Heart right ventricle (tissue), 16 donors: ENCODE results near the gene ATN1. TPM values are rescaled to one million over a fixed set of nuclear protein-coding genes. Genes with fewer than 3 reads are reported as not detected.

Experiments used
- ATAC-seq, 8 donors: fragments of 200-7000 bp; cut with Tn5 transposase; one replicate each; pipeline ENCODE4 v1.9.1; 2020; ENCODE audit warnings: mild to moderate bottlenecking in 8 of 8, moderate library complexity in 8 of 8, moderate number of reproducible peaks in 1 of 8
- DNase-seq, 2 donors: peaks; one replicate each; pipeline ENCODE4 v3.0.0-alpha.2; 2020
- H3K27ac ChIP-seq, 10 donors: fragments of 200-600 bp; sonication (generic) in 2 of 10; one replicate each; pipeline versions ENCODE4 v1.5.0 to v1.8.0; 2020 to 2022; ENCODE audit warnings: mild to moderate bottlenecking in 3 of 10
- H3K27me3 ChIP-seq, 7 donors: fragments of 200-600 bp; one replicate each; pipeline ENCODE4 v1.8.0; 2021 to 2022; ENCODE audit warnings: mild to moderate bottlenecking in 2 of 7
- H3K36me3 ChIP-seq, 9 donors: fragments of 200-600 bp; sonication (generic) in 1 of 9; one replicate each; pipeline versions ENCODE4 v1.5.0 to v1.8.0; 2020 to 2022; ENCODE audit warnings: mild to moderate bottlenecking in 2 of 9
- H3K4me1 ChIP-seq, 9 donors: fragments of 200-600 bp; sonication (generic) in 1 of 9; one replicate each; pipeline versions ENCODE4 v1.5.0 to v1.8.0; 2020 to 2022; ENCODE audit warnings: mild to moderate bottlenecking in 4 of 9
- H3K4me3 ChIP-seq, 10 donors: fragments of 200-600 bp; sonication (generic) in 2 of 10; one replicate each; pipeline versions ENCODE4 v1.5.0 to v1.8.0; 2020 to 2022; ENCODE audit warnings: mild to moderate bottlenecking in 7 of 10, moderate library complexity in 2 of 10
- H3K9me3 ChIP-seq, 11 donors: fragments of 200-600 bp in 10 of 11; sonication (generic) in 2 of 11; one replicate each; pipeline versions ENCODE4 v1.5.0 to v1.8.0; 2013 to 2022; ENCODE audit warnings: mild to moderate bottlenecking in 2 of 11, control low read depth in 1 of 11, moderate library complexity in 1 of 11
- WGBS, 2 donors: extraction: QIAGEN DNeasy Blood & Tissue Kit; methylation state at CpG; one replicate each; pipeline ENCODE4 v1.1.7; 2013; ENCODE audit warnings: inconsistent platforms in 1 of 2; 5-methylcytosine and 5-hydroxymethylcytosine counted together
- intact Hi-C, 10 donors: fragments of 100-400 bp; cut with DNase I; formaldehyde crosslinking; loops; one replicate each; pipeline versions ENCODE4 v1.11.1 to v1.14.2; 2022
- polyA plus RNA-seq, 2 donors: library from polyadenylated mRNA; stranded (reverse); fragments of 200-250 nt; gene quantifications; one replicate each; pipeline ENCODE4 v1.2.3, GENCODE V29; 2013
- total RNA-seq, 10 donors: library from RNA; stranded (reverse); fragmentation: NEBNext Ultra II Directional in 3 of 10; extraction: Animal tissue kit (Norgen Biotek cat#: 25700) in 3 of 10; gene quantifications; one replicate each; pipeline versions ENCODE4 v1.2.1 to v1.2.4, GENCODE V29; 2021 to 2023
- TF ChIP-seq, protein P1 (sequence below), 9 donors: fragments of 200-600 bp; sonication (generic) in 2 of 9; IDR thresholded peaks; one replicate each; pipeline versions ENCODE4 v1.5.0 to v1.8.0; 2021 to 2022; ENCODE audit warnings: antibody characterized with exemption in 9 of 9, mild to moderate bottlenecking in 5 of 9, moderate library complexity in 1 of 9
- donor health status: Arrhythmogenic right ventricular cardiomyopathy.
- donor health status: ischemic (EF 13 %, LVEDD 7.1; RV severe dilation, severe dysfunction).
- donor health status: healthy with polysubstance abuse.
- donor health status: DM: no; HTN: yes; CAD: no.
- donor health status: DM: no; HTN: no; CAD: no.
- donor health status: ischemic (EF 25% LVEDD 6.9; RV normal size, moderate dysfunction).
- donor health status: ischemic (EF 25% LVEDD 5.7; RV mildly dilated, moderate dysfunction).
- donor health status: healthy.
- donor health status: DM: yes; HTN: yes; CAD: no.
- donor health status: Ischemic cardiomyopathy.
- donor health status: ischemic (EF 35%, LVEDD 5.7; RV mildly dilated, moderate dysfunction).
- donor health status: nonischemic (EF 11% LVEDD 7.7; RV severe dilation, severe dysfunction).
- donor health status: DM: yes; HTN: yes; CAD: no.
- donor health status: PGD.
- donor health status: ischemic (EF 29% LVEDD 5.4; RV normal size, mild dysfunction).
- donor health status: nonischemic (EF 23%, LVEDD 6.1; RV moderate dilation, normal function).

The ATN1 gene
- total and polyA plus RNA-seq, 12 donors, result 48.7 to 96.7 (median 65.8) TPM

DNA sequence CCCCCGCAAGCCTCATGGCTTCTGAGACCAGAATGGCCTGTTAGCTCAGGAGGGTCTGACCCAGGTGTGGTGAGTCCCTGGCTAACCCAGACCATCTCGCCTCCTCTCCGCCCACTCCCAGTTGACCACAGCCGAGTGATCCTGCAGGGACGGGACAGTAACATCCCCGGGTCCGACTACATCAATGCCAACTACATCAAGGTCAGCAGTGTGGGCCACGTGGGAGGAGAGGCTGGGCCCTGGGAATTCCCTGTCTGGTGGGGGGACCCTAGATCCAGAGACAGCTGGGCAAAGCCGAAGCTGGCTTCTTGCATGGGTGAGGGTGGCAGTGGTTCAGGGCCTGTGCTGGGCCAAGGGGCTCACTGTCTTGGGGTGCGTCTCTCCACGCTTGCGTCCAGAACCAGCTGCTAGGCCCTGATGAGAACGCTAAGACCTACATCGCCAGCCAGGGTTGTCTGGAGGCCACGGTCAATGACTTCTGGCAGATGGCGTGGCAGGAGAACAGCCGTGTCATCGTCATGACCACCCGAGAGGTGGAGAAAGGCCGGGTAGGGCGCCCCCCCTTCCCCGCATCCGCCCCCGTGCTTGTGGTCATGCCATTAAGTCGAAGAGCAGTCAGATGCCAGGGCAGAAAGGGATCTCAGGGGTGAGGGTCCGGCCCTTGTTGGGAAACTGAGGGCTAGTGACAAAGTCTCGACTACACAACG, 28.4 kb downstream of the ATN1 start:
- Histone ChIP-seq H3K27me3 (no peaks in the 10 kb centered on the region), H3K27ac (peak overlapping the region in 1 of 10 donors; percentile 98), H3K4me1 (peaks cover 7 to 88% (median 48%) of the 10 kb centered on the region in 9 donors), H3K4me3 (no peak overlapping the region), H3K36me3 (peaks cover 0 to 76% (median 0%) of the 10 kb centered on the region in 9 donors), H3K9me3 (no peaks in the 10 kb centered on the region)
- DNase-seq (no peak), ATAC-seq (no peak)
- WGBS, 2 donors, result 82 to 85% methylated on average over 28 of the region's 28 CpGs
- intact Hi-C loops, result loop anchor here in 1 of 10 donors (10.0 kb wide), 1 partner anchor 159 kb away; no protein-coding TSS in a partner anchor
- TF ChIP-seq, protein P1, sequence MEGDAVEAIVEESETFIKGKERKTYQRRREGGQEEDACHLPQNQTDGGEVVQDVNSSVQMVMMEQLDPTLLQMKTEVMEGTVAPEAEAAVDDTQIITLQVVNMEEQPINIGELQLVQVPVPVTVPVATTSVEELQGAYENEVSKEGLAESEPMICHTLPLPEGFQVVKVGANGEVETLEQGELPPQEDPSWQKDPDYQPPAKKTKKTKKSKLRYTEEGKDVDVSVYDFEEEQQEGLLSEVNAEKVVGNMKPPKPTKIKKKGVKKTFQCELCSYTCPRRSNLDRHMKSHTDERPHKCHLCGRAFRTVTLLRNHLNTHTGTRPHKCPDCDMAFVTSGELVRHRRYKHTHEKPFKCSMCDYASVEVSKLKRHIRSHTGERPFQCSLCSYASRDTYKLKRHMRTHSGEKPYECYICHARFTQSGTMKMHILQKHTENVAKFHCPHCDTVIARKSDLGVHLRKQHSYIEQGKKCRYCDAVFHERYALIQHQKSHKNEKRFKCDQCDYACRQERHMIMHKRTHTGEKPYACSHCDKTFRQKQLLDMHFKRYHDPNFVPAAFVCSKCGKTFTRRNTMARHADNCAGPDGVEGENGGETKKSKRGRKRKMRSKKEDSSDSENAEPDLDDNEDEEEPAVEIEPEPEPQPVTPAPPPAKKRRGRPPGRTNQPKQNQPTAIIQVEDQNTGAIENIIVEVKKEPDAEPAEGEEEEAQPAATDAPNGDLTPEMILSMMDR (IDR thresholded peaks at IDR 0.05), result no peak

DNA sequence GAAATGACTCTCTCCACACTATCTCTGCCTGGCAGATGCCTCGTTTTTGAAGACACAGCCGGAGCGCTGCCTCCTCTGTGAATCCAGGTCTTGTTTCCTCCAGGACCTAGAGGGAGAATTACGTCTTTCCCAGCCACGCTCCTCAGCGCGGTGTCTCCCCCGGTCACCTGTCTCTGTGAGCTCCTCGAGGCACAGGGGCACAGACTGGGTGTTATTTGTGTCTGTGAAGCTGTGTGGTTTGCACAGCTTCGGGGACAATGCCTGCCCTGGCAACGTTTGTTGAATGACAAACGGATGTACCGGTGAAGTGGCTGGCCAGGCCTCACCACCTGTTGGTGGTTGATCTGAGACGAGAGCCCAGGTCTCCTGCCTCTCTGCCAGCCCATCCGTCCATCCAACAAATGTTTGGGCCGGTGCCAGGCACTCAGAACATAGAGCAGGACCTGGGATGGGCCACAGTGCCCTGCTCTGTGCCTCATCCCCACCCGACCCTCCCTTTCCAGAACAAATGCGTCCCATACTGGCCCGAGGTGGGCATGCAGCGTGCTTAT, 29.5 kb downstream of the ATN1 start:
- Histone ChIP-seq H3K27me3 (no peaks in the 10 kb centered on the region), H3K9me3 (no peaks in the 10 kb centered on the region), H3K36me3 (peaks cover 0 to 75% (median 0%) of the 10 kb centered on the region in 9 donors), H3K27ac (peak overlapping the region in 1 of 10 donors; percentile 98), H3K4me3 (peak overlapping the region in 1 of 10 donors; percentile 4), H3K4me1 (peaks cover 11 to 99% (median 58%) of the 10 kb centered on the region in 9 donors)
- DNase-seq, result no peak
- WGBS, 2 donors, result 83 to 85% methylated on average over 20 of the region's 20 CpGs
- TF ChIP-seq, protein P1 (IDR thresholded peaks at IDR 0.05), result no peak
- no peak for ATAC-seq
- intact Hi-C loops, result loop anchor here in 1 of 10 donors (10.0 kb wide), 1 partner anchor 158 kb away; no protein-coding TSS in a partner anchor

DNA sequence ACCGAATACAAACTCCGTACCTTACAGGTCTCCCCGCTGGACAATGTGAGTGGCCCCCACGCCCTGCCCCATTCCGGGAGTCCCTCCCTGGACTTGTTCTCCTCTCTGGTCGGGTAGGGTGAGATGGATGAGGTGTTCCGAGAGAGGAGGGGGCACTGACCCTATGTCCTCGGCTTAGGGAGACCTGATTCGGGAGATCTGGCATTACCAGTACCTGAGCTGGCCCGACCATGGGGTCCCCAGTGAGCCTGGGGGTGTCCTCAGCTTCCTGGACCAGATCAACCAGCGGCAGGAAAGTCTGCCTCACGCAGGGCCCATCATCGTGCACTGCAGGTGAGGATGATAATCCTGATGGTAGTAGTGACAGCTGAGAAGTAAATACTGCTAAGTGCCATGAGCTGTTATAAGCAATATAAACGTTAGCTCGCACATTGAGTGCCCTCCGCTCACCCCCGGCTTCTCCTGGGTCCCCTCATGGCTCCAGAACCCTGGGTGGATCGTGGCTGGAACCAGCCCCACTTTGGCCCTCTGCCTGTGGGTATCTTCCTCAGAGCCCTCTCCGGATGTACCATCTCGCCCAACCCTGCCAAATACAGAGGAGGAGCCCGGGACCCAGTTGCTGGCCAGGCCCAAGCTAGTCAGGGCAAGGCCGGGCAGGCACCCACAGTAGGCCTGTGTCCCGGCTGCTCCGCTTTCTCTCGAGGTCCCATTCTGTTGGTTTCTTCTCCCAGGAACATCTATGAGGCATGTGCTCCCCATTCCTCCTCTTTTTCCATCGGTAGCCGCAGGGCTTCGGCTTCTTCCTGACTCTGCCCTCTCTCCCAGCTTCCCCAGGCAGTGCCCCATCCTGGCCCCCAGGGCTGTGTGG, 30.2 kb downstream of the ATN1 start:
- intact Hi-C loops, result loop anchor here in 1 of 10 donors (10.0 kb wide), 1 partner anchor 157 kb away; no protein-coding TSS in a partner anchor
- H3K27ac ChIP-seq, result peak overlapping the region in 8 of 10 donors; percentile 56 to 98 (median 88)
- no peak for ATAC-seq
- WGBS, 2 donors, result 90 to 91% methylated on average over 28 of the region's 28 CpGs
- TF ChIP-seq, protein P1 (IDR thresholded peaks at IDR 0.05), result no peak
- no peaks in the 10 kb centered on the region for H3K27me3 ChIP-seq
- DNase-seq, result no peak
- peaks cover 0 to 71% (median 0%) of the 10 kb centered on the region in 9 donors for H3K36me3 ChIP-seq
- peaks cover 16 to 100% (median 62%) of the 10 kb centered on the region in 9 donors for H3K4me1 ChIP-seq
- peak overlapping the region in 2 of 10 donors; percentile 28 to 43 for H3K4me3 ChIP-seq
- no peaks in the 10 kb centered on the region for H3K9me3 ChIP-seq

DNA sequence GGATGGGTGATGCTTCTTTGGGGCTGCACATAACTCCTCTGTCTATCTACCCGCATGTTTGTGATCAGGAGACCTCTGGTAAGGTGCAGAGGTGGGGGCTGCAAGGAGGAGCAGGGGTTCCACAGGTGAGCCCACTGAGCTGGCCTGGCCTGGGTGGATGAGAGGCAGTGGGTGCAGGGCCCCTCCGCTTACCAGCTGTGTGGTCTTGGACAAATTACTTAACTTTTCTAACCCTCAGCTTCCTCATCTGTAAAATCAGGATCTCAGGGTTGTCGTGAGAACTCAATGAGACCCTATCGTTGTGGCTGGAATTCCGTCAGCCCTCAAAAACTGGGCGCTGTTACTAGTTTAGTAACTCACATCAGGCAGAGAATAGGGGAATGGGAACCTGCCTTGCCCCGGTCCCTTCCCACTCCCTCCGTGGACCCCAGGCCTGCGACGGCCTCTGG, 30.9 kb downstream of the ATN1 start:
- peak overlapping the region in 6 of 10 donors; percentile 5 to 43 (median 27) for H3K4me3 ChIP-seq
- TF ChIP-seq, protein P1 (IDR thresholded peaks at IDR 0.05), result no peak
- H3K27me3 ChIP-seq, result no peaks in the 10 kb centered on the region
- ATAC-seq (no peak), DNase-seq (no peak)
- H3K27ac ChIP-seq, result peak overlapping the region; percentile 31 to 98 (median 86)
- H3K36me3 ChIP-seq, result peaks cover 0 to 67% (median 0%) of the 10 kb centered on the region in 9 donors
- whole genome bisulfite sequencing, 2 donors, result 58 to 63% methylated on average over 10 of the region's 10 CpGs
- no peaks in the 10 kb centered on the region for H3K9me3 ChIP-seq
- H3K4me1 ChIP-seq, result peaks cover 14 to 93% (median 57%) of the 10 kb centered on the region in 9 donors
- intact Hi-C loops, result loop anchor here in 1 of 10 donors (10.0 kb wide), 1 partner anchor 156 kb away; no protein-coding TSS in a partner anchor
